Umbilical cord (tissue), 2 donors: ENCODE data around the gene SGCD. TPM values are rescaled to one million over a fixed set of nuclear protein-coding genes. Genes with fewer than 3 reads are reported as not detected.

ENCODE experiments used
- DNase-seq: peaks from one replicate; pipeline ENCODE4 v3.0.0-alpha.2; 2015; ENCODE audit warnings: low spot score
- total RNA-seq: library from RNA; depleted of rRNA; stranded (reverse); fragments of >200 nt; gene quantifications from one replicate; pipeline ENCODE4 v1.2.3, GENCODE V29; 2014; ENCODE audit warnings: low replicate concordance; ENCODE audit not compliant: insufficient read depth

SGCD gene
- total RNA-seq, 1 donor from 2014 or later, result 43.8 TPM

GRCh38 chr5:156400231-156400986 lies 73.4 kb downstream of the SGCD start:
- no peak for DNase-seq

GRCh38 chr5:156401804-156402203 lies 74.8 kb downstream of the SGCD start:
- DNase-seq, result no peak

GRCh38 chr5:156402387-156402921 lies 75.5 kb downstream of the SGCD start:
- no peak for DNase-seq

- DNase-seq, result no peak
Measured at GRCh38 chr5:156405988-156406387, 79.0 kb downstream of the SGCD start.

GRCh38 chr5:156407251-156407650 lies 80.3 kb downstream of the SGCD start:
- DNase-seq, result no peak

GRCh38 chr5:156409834-156410233 lies 82.9 kb downstream of the SGCD start:
- no peak for DNase-seq

GRCh38 chr5:156411185-156411613 lies 84.2 kb downstream of the SGCD start:
- peak; percentile 86 for DNase-seq

- no peak for DNase-seq
Measured at GRCh38 chr5:156411957-156412356, 85.0 kb downstream of the SGCD start.

- DNase-seq, result peak; percentile 44
Measured at GRCh38 chr5:156414391-156414790, 87.4 kb downstream of the SGCD start.

- no peak for DNase-seq
Measured at GRCh38 chr5:156419661-156420060, 92.7 kb downstream of the SGCD start.

- no peak for DNase-seq
Measured at GRCh38 chr5:156420665-156421064, 93.7 kb downstream of the SGCD start.

- no peak for DNase-seq
Measured at GRCh38 chr5:156421798-156422197, 94.8 kb downstream of the SGCD start.

- DNase-seq, result no peak
Measured at GRCh38 chr5:156423597-156423996, 96.6 kb downstream of the SGCD start.

- no peak for DNase-seq
Measured at GRCh38 chr5:156427315-156427714, 100.4 kb downstream of the SGCD start.

- no peak for DNase-seq
Measured at GRCh38 chr5:156431956-156432829, 105.2 kb downstream of the SGCD start.

GRCh38 chr5:156432830-156433105 lies 105.8 kb downstream of the SGCD start:
- DNase-seq, result no peak

GRCh38 chr5:156434471-156434870 lies 107.5 kb downstream of the SGCD start:
- no peak for DNase-seq

- DNase-seq, result no peak
Measured at GRCh38 chr5:156435101-156435500, 108.1 kb downstream of the SGCD start.

- no peak for DNase-seq
Measured at GRCh38 chr5:156438076-156438475, 111.1 kb downstream of the SGCD start.

GRCh38 chr5:156444753-156445291 lies 117.9 kb downstream of the SGCD start:
- DNase-seq, result no peak

- DNase-seq, result no peak
Measured at GRCh38 chr5:156446526-156446925, 119.6 kb downstream of the SGCD start.

GRCh38 chr5:156450778-156451177 lies 123.8 kb downstream of the SGCD start:
- no peak for DNase-seq
